PC-3 (cell line): ENCODE results near the gene GSG1L. TPM values are rescaled to one million over a fixed set of nuclear protein-coding genes. Genes with fewer than 3 reads are reported as not detected.

Experiments
- ATAC-seq: fragments of 200-7000 bp; cut with Tn5 transposase; 2 replicates; pipeline ENCODE4 v1.9.1; 2020; ENCODE audit warnings: mild to moderate bottlenecking, moderate library complexity
- BruUV-seq: library from RNA; stranded (reverse); fragments of 400-500 nt; replicated peaks from 2 replicates; lab custom pipeline; 2021; lab: Mats Ljungman, UMichigan
- CTCF ChIA-PET: fragments of 300-600 bp; sonication (Branson Sonifier 250); formaldehyde crosslinking; loops from one replicate; lab custom pipeline; 2022; ENCODE audit warnings: antibody characterized with exemption; lab: Charles Lee
- POLR2A ChIA-PET: fragments of 300-600 bp; sonication (Branson Sonifier 250); formaldehyde crosslinking; loops from one replicate; lab custom pipeline; 2022; ENCODE audit warnings: antibody characterized with exemption; ENCODE audit not compliant: unreplicated experiment; lab: Charles Lee
- DNase-seq: peaks from one replicate; pipeline ENCODE4 v3.0.0-alpha.2; 2015
- H2AFZ ChIP-seq: fragments of 300-600 bp; sonication (generic); 2 replicates; pipeline ENCODE4 v1.6.0; 2016; ENCODE audit warnings: antibody characterized with exemption, low read length
- H3F3A ChIP-seq: fragments of 300-600 bp; sonication (generic); one replicate; pipeline ENCODE4 v1.6.0; 2017; ENCODE audit warnings: antibody characterized with exemption, low read length, control low read depth, mild to moderate bottlenecking; ENCODE audit not compliant: unreplicated experiment
- H3K27ac ChIP-seq: fragments of 300-600 bp; sonication (generic); 2 replicates; pipeline ENCODE4 v1.5.1; 2016; ENCODE audit warnings: mild to moderate bottlenecking, low read length
- H3K27me3 ChIP-seq: fragments of 300-600 bp; sonication (generic); 2 replicates; pipeline ENCODE4 v1.6.1; 2016; ENCODE audit warnings: low read length, mixed read lengths
- H3K36me3 ChIP-seq: fragments of 300-600 bp; sonication (generic); 2 replicates; pipeline ENCODE4 v1.6.1; 2016; ENCODE audit warnings: low read depth, mixed run types, low read length, mixed read lengths
- H3K4me1 ChIP-seq: fragments of 300-600 bp; sonication (generic); 2 replicates; pipeline ENCODE4 v1.5.1; 2016; ENCODE audit warnings: low read length; ENCODE audit not compliant: insufficient read depth
- H3K4me2 ChIP-seq: fragments of 300-600 bp; sonication (generic); 2 replicates; pipeline ENCODE4 v1.6.0; 2016; ENCODE audit warnings: low read length
- H3K4me3 ChIP-seq: fragments of 300-600 bp; sonication (generic); 2 replicates; pipeline ENCODE4 v1.5.1; 2016; ENCODE audit warnings: mild to moderate bottlenecking, low read length, mixed read lengths
- H3K79me2 ChIP-seq: fragments of 300-600 bp; sonication (generic); 2 replicates; pipeline ENCODE4 v1.6.1; 2017; ENCODE audit warnings: low read length, mixed read lengths
- H3K9ac ChIP-seq: fragments of 300-600 bp; sonication (generic); 2 replicates; pipeline ENCODE4 v1.6.0; 2016; ENCODE audit warnings: mild to moderate bottlenecking, low read length
- H3K9me2 ChIP-seq: fragments of 300-600 bp; sonication (generic); replicated peaks from 2 replicates; pipeline ENCODE4 v1.6.1; 2016; ENCODE audit warnings: mixed run types, low read length, mixed read lengths
- H3K9me3 ChIP-seq: fragments of 300-600 bp; sonication (generic); 2 replicates; pipeline ENCODE4 v1.6.1; 2016; ENCODE audit warnings: low read length, mixed read lengths
- H4K20me1 ChIP-seq: fragments of 300-600 bp; sonication (generic); 2 replicates; pipeline ENCODE4 v1.6.1; 2016; ENCODE audit warnings: low read length, mixed read lengths
- CTCF ChIP-seq: fragments of 300-600 bp; sonication (generic); conservative IDR thresholded peaks from 2 replicates; pipeline ENCODE4 v1.5.1; 2017; ENCODE audit warnings: antibody characterized with exemption, low read depth, mild to moderate bottlenecking, low read length
- EZH2 ChIP-seq: fragments of 300-600 bp; sonication (generic); IDR thresholded peaks from one replicate; pipeline ENCODE4 v1.6.1; 2017; ENCODE audit warnings: antibody characterized with exemption, mild to moderate bottlenecking, low read length; ENCODE audit not compliant: unreplicated experiment
- EZH2phosphoT487 ChIP-seq: fragments of 300-600 bp; sonication (generic); IDR thresholded peaks from 2 replicates; pipeline ENCODE4 v1.6.1; 2018; ENCODE audit warnings: mild to moderate bottlenecking, antibody characterized with exemption, low read length, borderline replicate concordance
- intact Hi-C: fragments of 100-400 bp; cut with micrococcal nuclease; formaldehyde crosslinking; loops from 2 replicates; pipeline ENCODE4 v1.9.0; 2023
- total RNA-seq: library from RNA; depleted of rRNA; stranded (reverse); fragments of >200 nt; gene quantifications from 2 replicates; pipeline ENCODE4 v1.2.3, GENCODE V29; 2014

Gene GSG1L
- total RNA-seq, 1 experiment from 2014 or later = not detected

DNA sequence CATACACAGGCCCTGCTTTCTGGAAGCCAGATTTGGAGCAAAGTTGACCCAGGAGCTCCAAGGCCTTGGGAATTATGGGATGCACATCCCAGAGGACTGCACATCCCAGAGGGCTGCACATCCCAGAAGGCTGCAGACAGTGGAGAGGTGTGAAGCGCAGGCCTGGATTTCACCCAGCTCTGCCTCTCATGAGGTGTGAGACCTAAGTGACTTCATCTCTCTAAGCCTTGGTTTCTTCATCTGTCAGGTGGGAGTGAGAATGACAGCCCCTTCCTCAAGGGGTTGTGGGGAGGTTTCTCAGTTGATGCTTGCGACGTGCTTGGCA is 102.3 kb downstream of the GSG1L start:
- no peaks in the 10 kb centered on the region for H3K9me3 ChIP-seq
- intact Hi-C loops = no loop called here
- H3K9ac ChIP-seq = no peak overlapping the region
- H3K79me2 ChIP-seq = no peaks in the 10 kb centered on the region
- TF ChIP-seq CTCF (no peak), EZH2phosphoT487 (no peak), EZH2 (no peak)
- no peak overlapping the region for H3K4me3 ChIP-seq
- H2AFZ ChIP-seq = no peak overlapping the region
- H3K27ac ChIP-seq = no peak overlapping the region
- CTCF ChIA-PET = no interaction called here
- no peaks in the 10 kb centered on the region for H4K20me1 ChIP-seq
- no peaks in the 10 kb centered on the region for H3K36me3 ChIP-seq
- POLR2A ChIA-PET = no interaction called here
- H3K4me2 ChIP-seq = no peak overlapping the region
- no peak for DNase-seq
- H3K4me1 ChIP-seq = no peaks in the 10 kb centered on the region
- no peak for ATAC-seq
- no peaks in the 10 kb centered on the region for H3K9me2 ChIP-seq
- H3F3A ChIP-seq = no peaks in the 10 kb centered on the region
- H3K27me3 ChIP-seq = peaks cover 11% of the 10 kb centered on the region; the same call in 1 of the 2 replicates
- BruUV-seq = no TSS peak

GRCh38 chr16:27960619-27961295 is 102.8 kb downstream of the GSG1L start:
- H3K9me3 ChIP-seq = no peaks in the 10 kb centered on the region
- ChIA-PET CTCF (no interaction called here), POLR2A (no interaction called here)
- BruUV-seq = no TSS peak
- no peak overlapping the region for H3K4me3 ChIP-seq
- no peak overlapping the region for H2AFZ ChIP-seq
- H3K79me2 ChIP-seq = no peaks in the 10 kb centered on the region
- no peak overlapping the region for H3K27ac ChIP-seq
- H3K4me1 ChIP-seq = no peaks in the 10 kb centered on the region
- H3K27me3 ChIP-seq = peaks cover 11% of the 10 kb centered on the region; the same call in 1 of the 2 replicates
- H4K20me1 ChIP-seq = no peaks in the 10 kb centered on the region
- DNase-seq (no peak), ATAC-seq (no peak)
- no peak overlapping the region for H3K4me2 ChIP-seq
- no peaks in the 10 kb centered on the region for H3K36me3 ChIP-seq
- no peak overlapping the region for H3K9ac ChIP-seq
- H3F3A ChIP-seq = no peaks in the 10 kb centered on the region
- no peak for TF ChIP-seq EZH2phosphoT487
- TF ChIP-seq CTCF = no peak
- no peak for TF ChIP-seq EZH2
- H3K9me2 ChIP-seq = no peaks in the 10 kb centered on the region
- intact Hi-C loops = no loop called here

DNA sequence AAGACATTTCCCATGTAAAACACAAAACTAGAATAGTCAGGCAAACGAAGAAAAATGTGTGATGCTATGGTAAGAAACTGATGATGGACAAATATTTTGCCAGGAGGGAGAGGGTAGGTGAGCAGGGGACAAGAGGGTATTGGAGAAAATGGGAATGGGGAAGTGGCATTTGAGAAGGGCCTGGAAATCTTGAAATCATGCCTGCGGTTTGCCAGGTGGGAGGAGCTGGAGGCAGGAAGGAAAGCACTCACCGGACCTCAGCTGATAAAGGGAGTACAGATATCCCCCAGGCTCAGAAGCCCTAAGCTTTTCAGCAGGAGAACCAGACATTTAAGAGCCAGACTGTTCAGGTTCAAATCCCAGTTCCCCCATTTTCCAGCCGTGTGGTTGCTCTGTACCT is 103.6 kb downstream of the GSG1L start:
- Histone ChIP-seq H3K4me2 (no peak overlapping the region), H3K9me3 (no peaks in the 10 kb centered on the region), H3K4me1 (no peaks in the 10 kb centered on the region), H3K36me3 (no peaks in the 10 kb centered on the region), H2AFZ (no peak overlapping the region), H3K4me3 (no peak overlapping the region), H4K20me1 (no peaks in the 10 kb centered on the region), H3K79me2 (no peaks in the 10 kb centered on the region), H3K9ac (no peak overlapping the region), H3K27ac (no peak overlapping the region), H3K27me3 (peaks cover 8% of the 10 kb centered on the region; the same call in 1 of the 2 replicates), H3F3A (no peaks in the 10 kb centered on the region), H3K9me2 (no peaks in the 10 kb centered on the region)
- POLR2A ChIA-PET = no interaction called here
- intact Hi-C loops = no loop called here
- no peak for TF ChIP-seq CTCF
- no peak for TF ChIP-seq EZH2phosphoT487
- CTCF ChIA-PET = no interaction called here
- no peak for DNase-seq
- no TSS peak for BruUV-seq
- no peak for ATAC-seq
